HFFc6 (cell line): ENCODE data around the gene FANK1. TPM values are rescaled to one million over a fixed set of nuclear protein-coding genes. Genes with fewer than 3 reads are reported as not detected.
"Not testable (repeated sequence)": the region's sequence is repeated elsewhere in the genome, so short reads cannot be mapped to it uniquely, and the experiment has no call there.

Source experiments
- DNase-seq: peaks from one replicate; pipeline ENCODE4 v3.0.0-alpha.2; 2018
- H3K27ac Mint-ChIP-seq: 2 replicates; pipeline ENCODE4 v1.8.0; 2020; ENCODE audit warnings: mild to moderate bottlenecking, mixed read lengths
- H3K27me3 Mint-ChIP-seq: 2 replicates; pipeline ENCODE4 v1.8.0; 2021; ENCODE audit warnings: mild to moderate bottlenecking, moderate library complexity, mixed read lengths; ENCODE audit not compliant: insufficient read depth
- H3K36me3 Mint-ChIP-seq: 2 replicates; pipeline ENCODE4 v1.8.0; 2021; ENCODE audit warnings: low read depth, mixed read lengths
- H3K4me1 Mint-ChIP-seq: 2 replicates; pipeline ENCODE4 v1.8.0; 2020; ENCODE audit warnings: low read depth, mixed read lengths
- H3K4me3 Mint-ChIP-seq: 2 replicates; pipeline ENCODE4 v1.8.0; 2020; ENCODE audit warnings: mild to moderate bottlenecking, moderate library complexity, mixed read lengths
- H3K9me3 Mint-ChIP-seq: 2 replicates; pipeline ENCODE4 v1.8.0; 2020; ENCODE audit warnings: mild to moderate bottlenecking, mixed read lengths
- total RNA-seq, 6 experiments: library from RNA; stranded (reverse); fragmentation: NEBNext Ultra II Directional; extraction: Animal tissue kit (Norgen Biotek cat#: 25700); gene quantifications; 2 replicates in 1 of 6; 3 replicates in 5 of 6; pipeline ENCODE4 v1.2.3, GENCODE V29; 2021
- TF ChIP-seq, protein P1 (sequence below): fragments of 200-600 bp; sonication (generic); IDR thresholded peaks from 2 replicates; pipeline ENCODE4 v1.5.0; 2021; ENCODE audit warnings: antibody characterized with exemption, mild to moderate bottlenecking

The FANK1 gene
- total RNA-seq, 6 experiments from 2014 or later, result 0.50 to 1.4 (median 0.88) TPM

- TF ChIP-seq, protein P1, sequence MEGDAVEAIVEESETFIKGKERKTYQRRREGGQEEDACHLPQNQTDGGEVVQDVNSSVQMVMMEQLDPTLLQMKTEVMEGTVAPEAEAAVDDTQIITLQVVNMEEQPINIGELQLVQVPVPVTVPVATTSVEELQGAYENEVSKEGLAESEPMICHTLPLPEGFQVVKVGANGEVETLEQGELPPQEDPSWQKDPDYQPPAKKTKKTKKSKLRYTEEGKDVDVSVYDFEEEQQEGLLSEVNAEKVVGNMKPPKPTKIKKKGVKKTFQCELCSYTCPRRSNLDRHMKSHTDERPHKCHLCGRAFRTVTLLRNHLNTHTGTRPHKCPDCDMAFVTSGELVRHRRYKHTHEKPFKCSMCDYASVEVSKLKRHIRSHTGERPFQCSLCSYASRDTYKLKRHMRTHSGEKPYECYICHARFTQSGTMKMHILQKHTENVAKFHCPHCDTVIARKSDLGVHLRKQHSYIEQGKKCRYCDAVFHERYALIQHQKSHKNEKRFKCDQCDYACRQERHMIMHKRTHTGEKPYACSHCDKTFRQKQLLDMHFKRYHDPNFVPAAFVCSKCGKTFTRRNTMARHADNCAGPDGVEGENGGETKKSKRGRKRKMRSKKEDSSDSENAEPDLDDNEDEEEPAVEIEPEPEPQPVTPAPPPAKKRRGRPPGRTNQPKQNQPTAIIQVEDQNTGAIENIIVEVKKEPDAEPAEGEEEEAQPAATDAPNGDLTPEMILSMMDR, result no peak
- peaks cover 26% of the 10 kb centered on the region for H3K4me1 Mint-ChIP-seq
- no peak for DNase-seq
- no peak overlapping the region for H3K27ac Mint-ChIP-seq
- H3K36me3 Mint-ChIP-seq, result no peaks in the 10 kb centered on the region
- no peak overlapping the region for H3K4me3 Mint-ChIP-seq
- peaks cover 5% of the 10 kb centered on the region for H3K9me3 Mint-ChIP-seq
- H3K27me3 Mint-ChIP-seq, result peaks cover 8% of the 10 kb centered on the region
These were observed 20.6 kb downstream of the FANK1 start for GRCh38 chr10:125916977-125917376.

GRCh38 chr10:125917704-125918361 is 21.5 kb downstream of the FANK1 start:
- H3K27me3 Mint-ChIP-seq, H3K36me3 Mint-ChIP-seq, H3K27ac Mint-ChIP-seq, H3K4me3 Mint-ChIP-seq, DNase-seq, H3K9me3 Mint-ChIP-seq: not testable (repeated sequence)
- peaks cover 27% of the 10 kb centered on the region for H3K4me1 Mint-ChIP-seq

GRCh38 chr10:125921643-125922306 is 25.4 kb downstream of the FANK1 start:
- H3K27me3 Mint-ChIP-seq, H3K4me3 Mint-ChIP-seq, H3K36me3 Mint-ChIP-seq, H3K27ac Mint-ChIP-seq, DNase-seq: not testable (repeated sequence)
- peaks cover 12% of the 10 kb centered on the region for H3K9me3 Mint-ChIP-seq
- peaks cover 18% of the 10 kb centered on the region for H3K4me1 Mint-ChIP-seq

DNA sequence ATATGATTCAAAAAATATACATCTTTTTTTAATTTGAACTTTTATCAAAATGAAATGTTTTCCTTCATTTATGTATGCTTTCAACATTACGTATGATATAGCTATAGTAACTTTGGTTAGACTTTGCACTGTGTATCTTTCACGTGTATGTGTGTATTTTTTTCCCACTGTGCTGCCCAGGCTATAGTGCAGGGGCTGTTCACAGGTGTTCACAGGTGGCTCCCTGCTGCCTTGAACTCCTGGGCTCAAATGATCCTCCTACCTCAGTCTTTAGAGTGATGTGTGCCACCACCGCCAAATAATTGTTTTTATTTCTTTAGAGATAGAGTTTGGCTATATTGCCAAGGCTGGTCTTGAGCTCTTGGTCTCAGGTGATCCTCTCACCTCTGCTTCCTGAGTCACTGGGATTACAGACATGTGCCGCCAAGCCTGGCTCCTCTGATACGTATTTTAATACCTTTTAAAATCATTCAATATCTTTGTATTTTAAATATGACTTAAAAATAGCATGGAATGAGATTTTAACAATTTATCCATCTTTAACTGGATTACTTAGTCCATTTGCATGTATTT is 29.0 kb downstream of the FANK1 start:
- Mint-ChIP-seq H3K36me3 (no peaks in the 10 kb centered on the region), H3K9me3 (peaks cover 8% of the 10 kb centered on the region; the same call in 1 of the 2 replicates), H3K4me3 (no peak overlapping the region), H3K27me3 (peaks cover 2% of the 10 kb centered on the region), H3K4me1 (peaks cover 18% of the 10 kb centered on the region), H3K27ac (no peak overlapping the region)
- no peak for DNase-seq
- TF ChIP-seq, protein P1, result no peak

DNA sequence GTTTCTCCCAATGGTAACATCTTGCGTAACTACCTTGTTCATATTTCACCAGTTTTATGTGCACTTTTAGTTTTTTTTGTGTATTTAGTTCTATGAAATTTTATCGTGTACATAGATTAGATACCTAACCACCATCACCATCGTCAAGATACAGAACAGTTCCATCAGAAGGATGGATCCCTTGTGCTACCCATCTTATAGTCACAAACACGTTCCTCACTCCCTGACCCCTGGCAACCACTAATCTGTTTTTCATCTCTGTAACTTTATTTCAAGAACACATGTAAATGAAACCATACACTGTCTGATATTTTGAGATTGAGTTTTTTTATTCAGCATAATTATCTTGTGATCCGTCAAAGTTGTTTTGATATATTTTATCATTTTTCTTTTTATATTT is 29.9 kb downstream of the FANK1 start:
- Mint-ChIP-seq H3K9me3 (peaks cover 8% of the 10 kb centered on the region; the same call in 1 of the 2 replicates), H3K27me3 (peaks cover 2% of the 10 kb centered on the region), H3K4me1 (peaks cover 9% of the 10 kb centered on the region), H3K4me3 (no peak overlapping the region), H3K27ac (no peak overlapping the region), H3K36me3 (no peaks in the 10 kb centered on the region)
- TF ChIP-seq, protein P1, result no peak
- DNase-seq, result no peak

DNA sequence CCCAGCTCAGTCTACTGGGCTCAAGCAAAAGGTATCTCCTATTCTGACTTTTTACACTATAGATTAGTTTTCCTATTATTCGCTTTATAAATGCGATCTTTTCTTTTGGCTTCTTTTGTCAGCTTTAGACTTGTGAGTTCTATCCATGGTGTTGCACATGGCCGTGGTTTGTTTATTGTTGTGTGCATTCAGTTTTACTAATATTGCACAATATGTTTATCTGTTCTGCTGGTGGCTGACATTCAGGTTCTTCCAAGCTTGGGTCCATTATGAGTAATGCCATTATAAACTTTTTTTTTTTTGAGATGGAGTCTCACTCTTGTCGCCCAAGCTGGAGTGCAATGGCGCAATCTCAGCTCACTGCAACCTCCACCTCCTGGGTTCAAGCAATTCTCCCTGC is 30.9 kb downstream of the FANK1 start:
- not testable (repeated sequence) for H3K4me3 Mint-ChIP-seq

More for the DNA sequence above, 30.9 kb downstream of the FANK1 start:
- not testable (repeated sequence) for H3K9me3 Mint-ChIP-seq, H3K27me3 Mint-ChIP-seq, H3K36me3 Mint-ChIP-seq, H3K4me1 Mint-ChIP-seq, H3K27ac Mint-ChIP-seq, DNase-seq
